Body of pancreas (tissue), 4 donors: Measurements from ENCODE around the gene ZNF813. TPM values are rescaled to one million over a fixed set of nuclear protein-coding genes. Genes with fewer than 3 reads are reported as not detected.

ENCODE experiments used
- ATAC-seq: fragments of 150-250 bp; one replicate; pipeline ENCODE4 v1.9.1; 2016
- DNase-seq, 4 donors: peaks; one replicate each; pipeline ENCODE4 v3.0.0-alpha.2; 2019
- H3K27ac ChIP-seq, 4 donors: fragments of 200-600 bp; sonication (generic); 1 replicate in 3 of 4; 2 replicates in 1 of 4; pipeline versions ENCODE4 v1.5.1 to v1.6.1; 2016 to 2019; ENCODE audit warnings: mild to moderate bottlenecking in 1 of 4, mixed read lengths in 1 of 4, moderate library complexity in 1 of 4
- H3K27me3 ChIP-seq, 2 donors: fragments of 200-600 bp; sonication (generic); one replicate each; pipeline ENCODE4 v1.6.0; 2016; ENCODE audit warnings: mild to moderate bottlenecking in 1 of 2
- H3K36me3 ChIP-seq, 2 donors: fragments of 200-600 bp; sonication (generic); replicated peaks in 1 of 2; 2 replicates each; pipeline ENCODE4 v1.5.1; 2016; ENCODE audit warnings: low read depth in 2 of 2; ENCODE audit not compliant: insufficient read depth in 1 of 2
- H3K4me1 ChIP-seq: fragments of 200-600 bp; sonication (generic); one replicate; pipeline ENCODE4 v1.6.0; 2016
- H3K4me3 ChIP-seq, 2 donors: fragments of 200-600 bp; sonication (generic); 1 replicate in 1 of 2; 2 replicates in 1 of 2; pipeline ENCODE4 v1.5.1; 2016 to 2019
- H3K9me3 ChIP-seq, 3 donors: fragments of 200-600 bp; sonication (generic); 1 replicate in 2 of 3; 2 replicates in 1 of 3; pipeline ENCODE4 v1.5.1; 2016
- POLR2A ChIP-seq, 3 donors: fragments of 450-650 bp; IDR thresholded peaks; one replicate each; pipeline ENCODE4 v1.6.1; 2016; ENCODE audit warnings: antibody characterized with exemption in 3 of 3, mild to moderate bottlenecking in 2 of 3
- WGBS, 2 donors: methylation state at CpG; one replicate each; pipeline ENCODE4 v1.1.5; 2017; 5-methylcytosine and 5-hydroxymethylcytosine counted together
- intact Hi-C: fragments of 100-400 bp; cut with DNase I; formaldehyde crosslinking; loops from one replicate; pipeline ENCODE4 v1.15.1; 2023
- total RNA-seq, 2 donors: library from RNA; depleted of rRNA; stranded (reverse); fragments of >200 nt; gene quantifications; one replicate each; pipeline ENCODE4 v1.1.0, GENCODE V29; 2016
- TF ChIP-seq, protein P1 (sequence below), 7 experiments: fragments of 450-650 bp in 4 of 7; fragments of 200-600 bp in 3 of 7; sonication (generic) in 3 of 7; IDR thresholded peaks; one replicate each; pipeline ENCODE4 v1.5.1; 2016 to 2019; ENCODE audit warnings: antibody characterized with exemption in 7 of 7

Gene ZNF813
- total RNA-seq, 2 donors from 2014 or later: 1.6 to 1.8 TPM

DNA sequence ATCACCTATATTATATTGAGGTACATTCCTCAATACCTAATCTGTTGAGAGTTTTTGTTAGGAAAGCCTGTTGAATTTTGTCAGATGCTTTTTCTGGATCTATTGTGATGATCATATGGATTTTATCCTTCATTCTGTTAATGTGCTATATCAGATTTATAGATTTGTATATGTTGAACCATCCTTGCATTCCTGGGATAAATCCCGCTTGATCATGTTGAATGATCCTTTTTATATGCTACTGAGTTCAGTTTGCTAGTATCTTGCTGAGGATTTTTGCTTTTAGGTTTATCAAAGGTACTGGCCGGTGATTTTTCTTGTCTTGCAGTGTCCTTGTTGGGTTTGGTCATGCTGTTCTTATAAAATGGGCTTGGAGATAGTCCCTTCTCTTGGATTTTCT, 58.4 kb downstream of the ZNF813 start:
- peaks cover 10% of the 10 kb centered on the region for H3K4me1 ChIP-seq
- H3K9me3 ChIP-seq: no peaks in the 10 kb centered on the region
- TF ChIP-seq POLR2A (IDR thresholded peaks at IDR 0.05): no peak
- TF ChIP-seq, protein P1, sequence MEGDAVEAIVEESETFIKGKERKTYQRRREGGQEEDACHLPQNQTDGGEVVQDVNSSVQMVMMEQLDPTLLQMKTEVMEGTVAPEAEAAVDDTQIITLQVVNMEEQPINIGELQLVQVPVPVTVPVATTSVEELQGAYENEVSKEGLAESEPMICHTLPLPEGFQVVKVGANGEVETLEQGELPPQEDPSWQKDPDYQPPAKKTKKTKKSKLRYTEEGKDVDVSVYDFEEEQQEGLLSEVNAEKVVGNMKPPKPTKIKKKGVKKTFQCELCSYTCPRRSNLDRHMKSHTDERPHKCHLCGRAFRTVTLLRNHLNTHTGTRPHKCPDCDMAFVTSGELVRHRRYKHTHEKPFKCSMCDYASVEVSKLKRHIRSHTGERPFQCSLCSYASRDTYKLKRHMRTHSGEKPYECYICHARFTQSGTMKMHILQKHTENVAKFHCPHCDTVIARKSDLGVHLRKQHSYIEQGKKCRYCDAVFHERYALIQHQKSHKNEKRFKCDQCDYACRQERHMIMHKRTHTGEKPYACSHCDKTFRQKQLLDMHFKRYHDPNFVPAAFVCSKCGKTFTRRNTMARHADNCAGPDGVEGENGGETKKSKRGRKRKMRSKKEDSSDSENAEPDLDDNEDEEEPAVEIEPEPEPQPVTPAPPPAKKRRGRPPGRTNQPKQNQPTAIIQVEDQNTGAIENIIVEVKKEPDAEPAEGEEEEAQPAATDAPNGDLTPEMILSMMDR (IDR thresholded peaks at IDR 0.05): no peak
- H3K36me3 ChIP-seq: no peaks in the 10 kb centered on the region
- no peak overlapping the region for H3K27ac ChIP-seq
- ATAC-seq: no peak
- no peaks in the 10 kb centered on the region for H3K27me3 ChIP-seq
- no peak for DNase-seq
- 89 to 98% methylated on average over 2 of the region's 2 CpGs for WGBS, 2 donors
- intact Hi-C loops: no loop called here
- no peak overlapping the region for H3K4me3 ChIP-seq

DNA sequence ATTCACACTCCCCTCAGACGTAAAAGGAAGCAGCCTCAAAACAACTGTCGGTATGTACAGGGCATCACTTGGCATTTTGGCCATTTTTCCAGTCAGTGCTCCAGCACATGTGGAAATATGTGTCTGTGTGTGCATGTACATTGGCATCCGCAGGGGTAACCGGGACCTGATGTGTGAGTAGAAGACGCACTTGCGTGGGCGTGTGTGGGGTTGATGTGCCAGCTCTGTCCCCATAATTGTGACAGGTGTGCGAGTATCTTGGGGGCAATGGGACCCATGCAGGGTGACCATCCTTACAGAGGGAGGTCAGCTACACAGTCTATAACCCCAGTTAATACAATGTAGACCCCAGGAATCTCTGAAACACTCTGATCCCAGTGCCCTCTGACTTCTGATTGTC, 63.1 kb downstream of the ZNF813 start:
- intact Hi-C loops: no loop called here
- no peak for DNase-seq
- ATAC-seq: no peak
- 95% methylated on average over 8 of the region's 8 CpGs for WGBS, 2 donors
- H3K4me3 ChIP-seq: no peak overlapping the region
- no peak overlapping the region for H3K27ac ChIP-seq
- H3K9me3 ChIP-seq: no peaks in the 10 kb centered on the region
- no peak for TF ChIP-seq POLR2A (IDR thresholded peaks at IDR 0.05)
- TF ChIP-seq, protein P1 (IDR thresholded peaks at IDR 0.05): no peak
- no peaks in the 10 kb centered on the region for H3K36me3 ChIP-seq
- peaks cover 6% of the 10 kb centered on the region for H3K4me1 ChIP-seq
- H3K27me3 ChIP-seq: no peaks in the 10 kb centered on the region

DNA sequence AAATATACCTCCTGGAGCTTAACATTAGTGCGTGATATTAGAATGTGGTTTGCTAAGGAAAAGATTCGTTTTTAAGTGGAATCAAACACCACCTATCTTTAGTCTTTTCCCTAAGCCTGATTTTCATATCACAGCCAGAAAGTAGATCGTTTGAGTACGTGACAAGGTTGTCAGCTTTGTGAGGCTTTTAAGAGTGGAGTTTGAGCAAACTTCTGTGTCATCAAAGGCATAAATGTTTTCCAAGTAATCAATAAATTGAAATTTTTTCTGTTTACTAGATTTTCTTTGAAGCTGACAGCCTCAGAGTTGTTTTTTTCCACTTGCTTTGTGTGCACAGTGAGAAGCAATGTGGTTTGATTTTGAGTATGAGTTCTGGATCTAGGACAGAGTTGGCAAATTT, 63.9 kb downstream of the ZNF813 start:
- H3K27me3 ChIP-seq: no peaks in the 10 kb centered on the region
- TF ChIP-seq, protein P1 (IDR thresholded peaks at IDR 0.05): no peak
- no peak for TF ChIP-seq POLR2A (IDR thresholded peaks at IDR 0.05)
- H3K9me3 ChIP-seq: no peaks in the 10 kb centered on the region
- no peak for ATAC-seq
- peaks cover 10% of the 10 kb centered on the region for H3K4me1 ChIP-seq
- intact Hi-C loops: no loop called here
- H3K4me3 ChIP-seq: no peak overlapping the region
- no peak overlapping the region for H3K27ac ChIP-seq
- DNase-seq: no peak
- no peaks in the 10 kb centered on the region for H3K36me3 ChIP-seq
- 27 to 29% methylated on average over 4 of the region's 4 CpGs for WGBS, 2 donors

DNA sequence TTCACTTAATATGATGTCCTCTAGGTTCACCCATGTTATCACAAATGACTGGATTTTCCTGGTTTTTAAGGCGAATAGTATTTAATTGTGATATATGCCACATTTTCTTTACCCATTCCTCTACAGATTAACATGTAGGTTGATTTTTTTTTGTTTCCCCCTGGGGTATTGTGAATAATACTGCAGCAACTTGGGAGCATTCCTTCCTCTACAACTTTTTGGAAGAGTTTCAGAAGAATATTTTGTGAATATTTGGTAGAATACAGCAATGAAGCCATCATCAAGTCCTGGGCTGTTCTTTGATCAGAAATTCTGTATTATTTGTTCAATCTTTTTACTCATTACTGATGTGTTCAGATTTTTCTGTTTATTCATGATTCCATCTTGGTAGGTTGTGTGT, 64.8 kb downstream of the ZNF813 start:
- peaks cover 10% of the 10 kb centered on the region for H3K4me1 ChIP-seq
- ATAC-seq (no peak), DNase-seq (no peak)
- WGBS, 2 donors: 68 to 94% methylated on average over 1 of the region's 1 CpG
- no peaks in the 10 kb centered on the region for H3K9me3 ChIP-seq
- H3K27ac ChIP-seq: no peak overlapping the region
- TF ChIP-seq, protein P1 (IDR thresholded peaks at IDR 0.05): no peak
- no peak for TF ChIP-seq POLR2A (IDR thresholded peaks at IDR 0.05)
- no peak overlapping the region for H3K4me3 ChIP-seq
- H3K27me3 ChIP-seq: no peaks in the 10 kb centered on the region
- intact Hi-C loops: no loop called here
- H3K36me3 ChIP-seq: no peaks in the 10 kb centered on the region

DNA sequence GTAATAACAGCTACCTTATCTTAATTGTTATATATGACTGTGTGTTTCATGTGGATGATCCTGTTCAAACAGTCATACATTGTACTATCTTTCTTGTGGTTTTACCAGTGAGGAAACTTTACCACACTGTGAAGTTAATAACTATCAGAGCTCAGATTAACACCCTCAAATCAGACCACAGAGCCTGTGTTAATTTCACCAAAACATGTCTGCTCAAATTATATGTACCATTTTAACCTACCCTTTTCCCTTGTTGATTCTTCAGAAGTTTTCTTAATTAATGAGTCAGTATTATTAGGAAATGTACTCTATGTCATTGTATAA, 68.7 kb downstream of the ZNF813 start:
- no peaks in the 10 kb centered on the region for H3K27me3 ChIP-seq
- H3K4me3 ChIP-seq: no peak overlapping the region
- peak overlapping the region in 2 of 4 donors; percentile 49 to 66 for H3K27ac ChIP-seq
- TF ChIP-seq, protein P1 (IDR thresholded peaks at IDR 0.05): no peak
- TF ChIP-seq POLR2A (IDR thresholded peaks at IDR 0.05): no peak
- H3K9me3 ChIP-seq: no peaks in the 10 kb centered on the region
- H3K4me1 ChIP-seq: peaks cover 14% of the 10 kb centered on the region
- ATAC-seq (no peak), DNase-seq (no peak)
- no peaks in the 10 kb centered on the region for H3K36me3 ChIP-seq
- intact Hi-C loops: no loop called here
